ENCODE results near the gene MORN1. TPM values are rescaled to one million over a fixed set of nuclear protein-coding genes. Genes with fewer than 3 reads are reported as not detected.
A peak's percentile ranks its signal among the peaks of the same experiment; 100 is the strongest.

The MORN1 gene
- total and polyA plus RNA-seq, 9 of the 15 experiments (the other 6 are each of a cell fraction or from before 2014, with no cell fraction given): 0.24 to 9.3 (median 4.2) TPM

GRCh38 chr1:2391041-2391930 lies at the start of gene MORN1, which contains the start of gene RER1 (continued):
- no peak for TF ChIP-seq ZNF324 (CRISPR knock-in tag; IDR thresholded peaks at IDR 0.05)
- peak; percentile 94 for TF ChIP-seq NEUROD1 (IDR thresholded peaks at IDR 0.05; ENCODE audit: borderline replicate concordance, low read depth, low read length, partially characterized antibody)
- TF ChIP-seq TBL1XR1 (IDR thresholded peaks at IDR 0.05; ENCODE audit: low read length in 2 of 2): no peak
- TF ChIP-seq MEIS2 (IDR thresholded peaks at IDR 0.05; ENCODE audit: partially characterized antibody): peak; percentile 90
- no peak for TF ChIP-seq ZNF146 (CRISPR knock-in tag; IDR thresholded peaks at IDR 0.05; ENCODE audit: unreplicated experiment)
- TF ChIP-seq ZNF586 (CRISPR knock-in tag; conservative IDR thresholded peaks at IDR 0.05): no peak
- no peak for TF ChIP-seq DLX4 (CRISPR knock-in tag; IDR thresholded peaks at IDR 0.05)
- TF ChIP-seq SRSF1 (IDR thresholded peaks at IDR 0.05; ENCODE audit: low read depth, low read length): 0 out of 2 replicates have a peak, but pooled peaks have one; percentile 72
- TF ChIP-seq ILK (tag; IDR thresholded peaks at IDR 0.05; ENCODE audit: borderline replicate concordance, low read depth): no peak
- TF ChIP-seq RBM22 (IDR thresholded peaks at IDR 0.05; ENCODE audit: low read depth, low read length, poor library complexity, severe bottlenecking): peak; percentile 92
- TF ChIP-seq ZFX (CRISPR knock-in tag; IDR thresholded peaks at IDR 0.05): peak; percentile 87
- no peak for TF ChIP-seq ZNF449 (CRISPR knock-in tag; IDR thresholded peaks at IDR 0.05)
- no peak for TF ChIP-seq MLX (CRISPR knock-in tag; conservative IDR thresholded peaks at IDR 0.05)
- TF ChIP-seq FOXP1 (CRISPR knock-in tag; IDR thresholded peaks at IDR 0.05): 0 out of 2 replicates have a peak, but pooled peaks have one; percentile 58
- peak; percentile 54 for TF ChIP-seq KDM5B (IDR thresholded peaks at IDR 0.05; ENCODE audit: insufficient replicate concordance, low read depth, low read length)
- no peak for TF ChIP-seq ZNF780A (CRISPR knock-in tag; IDR thresholded peaks at IDR 0.05)
- TF ChIP-seq TCF3 (CRISPR knock-in tag; IDR thresholded peaks at IDR 0.05): no peak
- no peak; the same call in 1 of the 2 replicates for TF ChIP-seq ZEB2 (IDR thresholded peaks at IDR 0.05)
- TF ChIP-seq ZSCAN29 (IDR thresholded peaks at IDR 0.05): no peak
- TF ChIP-seq C11orf30 (IDR thresholded peaks at IDR 0.05; ENCODE audit: low read depth): peak; percentile 94
- no peak for TF ChIP-seq HNRNPK (IDR thresholded peaks at IDR 0.05; ENCODE audit: low read depth, low read length, poor library complexity, severe bottlenecking)
- peak; percentile 91 for TF ChIP-seq ETS1 (conservative IDR thresholded peaks at IDR 0.05; ENCODE audit: control insufficient read depth, low read depth, low read length)
- no peak for TF ChIP-seq ZNF699 (CRISPR knock-in tag; IDR thresholded peaks at IDR 0.05; ENCODE audit: insufficient replicate concordance)
- TF ChIP-seq XRCC3 (IDR thresholded peaks at IDR 0.05): no peak

Measured in K562 (cell line).